Keratinocyte (primary cell): ENCODE data around the gene IFT43. TPM values are rescaled to one million over a fixed set of nuclear protein-coding genes. Genes with fewer than 3 reads are reported as not detected.

ENCODE experiments used
- DNase-seq: peaks from one replicate; pipeline ENCODE4 v3.0.0-alpha.2; 2011; ENCODE audit warnings: low read depth, missing footprints, low spot score
- FAIRE-seq: peaks from 2 replicates; lab custom pipeline; 2011; peaks lifted over from hg19 to GRCh38; lab: Jason Lieb, UNC
- H2AFZ ChIP-seq: 2 replicates; pipeline ENCODE4 v1.6.0; 2012; ENCODE audit warnings: low read length, control low read depth, inconsistent platforms; ENCODE audit not compliant: control insufficient read depth
- H3K27ac ChIP-seq: 2 replicates; pipeline ENCODE4 v1.5.1; 2011; ENCODE audit warnings: low read length; ENCODE audit not compliant: control insufficient read depth, insufficient read depth
- H3K27me3 ChIP-seq: 3 replicates; pipeline ENCODE4 v1.6.0; 2011; ENCODE audit warnings: low read length; ENCODE audit not compliant: control insufficient read depth, insufficient read depth; ENCODE audit errors: extremely low read depth
- H3K36me3 ChIP-seq, 2 experiments: 2 replicates in 1 of 2; 3 replicates in 1 of 2; pipeline ENCODE4 v1.5.1; 2011; ENCODE audit warnings: low read length in 2 of 2, mild to moderate bottlenecking in 1 of 2; ENCODE audit not compliant: control insufficient read depth in 2 of 2, insufficient read depth in 2 of 2; ENCODE audit errors: extremely low read depth in 1 of 2
- H3K4me1 ChIP-seq: 3 replicates; pipeline ENCODE4 v1.5.1; 2011; ENCODE audit warnings: low read length; ENCODE audit not compliant: control insufficient read depth, insufficient read depth; ENCODE audit errors: extremely low read depth
- H3K4me2 ChIP-seq: 3 replicates; pipeline ENCODE4 v1.6.0; 2011; ENCODE audit warnings: low read depth, low read length; ENCODE audit not compliant: control insufficient read depth, insufficient read depth; ENCODE audit errors: extremely low read depth
- H3K4me3 ChIP-seq, 3 experiments: fragments of 200-600 bp in 1 of 3; sonication (generic) in 1 of 3; 2 replicates in 2 of 3; 3 replicates in 1 of 3; pipeline ENCODE4 v1.5.1; 2011 to 2016; ENCODE audit warnings: low read length in 3 of 3, mild to moderate bottlenecking in 3 of 3, control low read depth in 2 of 3, inconsistent platforms in 1 of 3, low read depth in 1 of 3, mixed read lengths in 1 of 3, mixed run types in 1 of 3, moderate library complexity in 1 of 3; ENCODE audit not compliant: control insufficient read depth in 2 of 3, insufficient read depth in 2 of 3; ENCODE audit errors: extremely low read depth in 1 of 3
- H3K79me2 ChIP-seq: 2 replicates; pipeline ENCODE4 v1.6.0; 2012; ENCODE audit warnings: low read length; ENCODE audit not compliant: control insufficient read depth, insufficient read depth
- H3K9ac ChIP-seq: 3 replicates; pipeline ENCODE4 v1.6.0; 2011; ENCODE audit warnings: low read length; ENCODE audit not compliant: control insufficient read depth, insufficient read depth; ENCODE audit errors: extremely low read depth
- H3K9me1 ChIP-seq: 3 replicates; pipeline ENCODE4 v1.6.0; 2011; ENCODE audit warnings: low read length; ENCODE audit not compliant: control insufficient read depth, insufficient read depth; ENCODE audit errors: extremely low read depth
- H3K9me3 ChIP-seq: 2 replicates; pipeline ENCODE4 v1.5.1; 2012; ENCODE audit warnings: low read depth, low read length; ENCODE audit not compliant: control insufficient read depth
- H4K20me1 ChIP-seq: 3 replicates; pipeline ENCODE4 v1.6.0; 2011; ENCODE audit warnings: low read length; ENCODE audit not compliant: control insufficient read depth, insufficient read depth; ENCODE audit errors: extremely low read depth
- EZH2 ChIP-seq: IDR thresholded peaks from one replicate; pipeline ENCODE4 v1.6.1; 2012; ENCODE audit warnings: inconsistent platforms, mild to moderate bottlenecking, low read length, moderate library complexity
- dilution Hi-C: fragments of 300-500 bp; cut with MboI; formaldehyde crosslinking; loops from one replicate; pipeline ENCODE4 v1.7.0; 2020; ENCODE audit warnings: low sequenced_read_pairs; ENCODE audit not compliant: extremely low pct_ligation_motif_present
- polyA plus RNA-seq, 5 experiments: library from polyadenylated mRNA; depleted of rRNA in 3 of 5; stranded (reverse) in 3 of 5; stranded (forward) in 1 of 5; unstranded in 1 of 5; fragments of >200 nt; gene quantifications; 1 replicate in 1 of 5; 2 replicates in 3 of 5; 3 replicates in 1 of 5; pipeline versions ENCODE4 v1.2.1 to v1.2.3, GENCODE V29; 2011 to 2012; ENCODE audit warnings: missing spikeins in 2 of 5, low read depth in 1 of 5, low replicate concordance in 1 of 5
- TF ChIP-seq, protein P1 (sequence below), 3 experiments: IDR thresholded peaks in 1 of 3; conservative IDR thresholded peaks in 1 of 3; optimal IDR thresholded peaks in 1 of 3; 2 replicates in 2 of 3; 3 replicates in 1 of 3; pipeline versions ENCODE3 to v1.5.1; 2011; ENCODE audit warnings: low read length in 3 of 3, mild to moderate bottlenecking in 3 of 3, moderate library complexity in 2 of 3, control low read depth in 1 of 3, inconsistent platforms in 1 of 3; ENCODE audit not compliant: insufficient read depth in 2 of 3; ENCODE audit errors: extremely low read depth in 1 of 3

IFT43 gene
- polyA plus RNA-seq, 1 donor (not counting 4 experiments of a cell fraction or from before 2014, with no cell fraction given) = 41.6 TPM

DNA sequence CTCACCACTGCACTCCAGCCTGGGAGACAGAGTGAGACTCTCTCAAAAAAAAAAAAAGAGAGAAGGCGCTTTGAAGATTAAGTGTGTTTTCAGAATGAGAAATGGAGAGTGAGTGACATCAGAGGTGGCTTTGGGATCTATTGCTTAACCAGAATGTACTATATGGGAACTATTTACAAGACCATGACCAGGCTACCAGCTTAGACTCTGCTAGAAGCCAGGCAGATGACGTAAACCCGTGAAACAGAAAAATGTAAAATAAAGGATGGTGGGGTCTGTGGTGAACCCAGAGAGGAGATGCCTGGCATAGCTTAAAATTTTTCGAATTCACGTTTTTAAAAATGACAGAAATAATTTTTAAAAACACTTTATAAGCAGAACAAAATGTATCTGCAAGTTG lies 82.0 kb downstream of the IFT43 start:
- TF ChIP-seq, protein P1, sequence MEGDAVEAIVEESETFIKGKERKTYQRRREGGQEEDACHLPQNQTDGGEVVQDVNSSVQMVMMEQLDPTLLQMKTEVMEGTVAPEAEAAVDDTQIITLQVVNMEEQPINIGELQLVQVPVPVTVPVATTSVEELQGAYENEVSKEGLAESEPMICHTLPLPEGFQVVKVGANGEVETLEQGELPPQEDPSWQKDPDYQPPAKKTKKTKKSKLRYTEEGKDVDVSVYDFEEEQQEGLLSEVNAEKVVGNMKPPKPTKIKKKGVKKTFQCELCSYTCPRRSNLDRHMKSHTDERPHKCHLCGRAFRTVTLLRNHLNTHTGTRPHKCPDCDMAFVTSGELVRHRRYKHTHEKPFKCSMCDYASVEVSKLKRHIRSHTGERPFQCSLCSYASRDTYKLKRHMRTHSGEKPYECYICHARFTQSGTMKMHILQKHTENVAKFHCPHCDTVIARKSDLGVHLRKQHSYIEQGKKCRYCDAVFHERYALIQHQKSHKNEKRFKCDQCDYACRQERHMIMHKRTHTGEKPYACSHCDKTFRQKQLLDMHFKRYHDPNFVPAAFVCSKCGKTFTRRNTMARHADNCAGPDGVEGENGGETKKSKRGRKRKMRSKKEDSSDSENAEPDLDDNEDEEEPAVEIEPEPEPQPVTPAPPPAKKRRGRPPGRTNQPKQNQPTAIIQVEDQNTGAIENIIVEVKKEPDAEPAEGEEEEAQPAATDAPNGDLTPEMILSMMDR (optimal IDR thresholded peaks at IDR 0.05 in 1 of 3, IDR thresholded peaks at IDR 0.05 in 1 of 3, conservative IDR thresholded peaks at IDR 0.05 in 1 of 3; ENCODE audit: extremely low read depth in 1 of 3, insufficient read depth in 2 of 3, low read length in 3 of 3) = no peak
- TF ChIP-seq EZH2 = no peak
- H3K27me3 ChIP-seq = no peaks in the 10 kb centered on the region
- no peak overlapping the region for H3K4me2 ChIP-seq
- no peaks in the 10 kb centered on the region for H3K4me1 ChIP-seq
- no peaks in the 10 kb centered on the region for H4K20me1 ChIP-seq
- H3K9me3 ChIP-seq = no peaks in the 10 kb centered on the region
- H3K4me3 ChIP-seq = no peak overlapping the region
- H3K9me1 ChIP-seq = no peaks in the 10 kb centered on the region
- H3K27ac ChIP-seq = no peak overlapping the region
- FAIRE-seq (no peak), DNase-seq (no peak)
- H2AFZ ChIP-seq = no peak overlapping the region
- no peaks in the 10 kb centered on the region for H3K79me2 ChIP-seq
- dilution Hi-C loops = no loop called here
- H3K36me3 ChIP-seq = peaks cover 0 to 12% of the 10 kb centered on the region in 2 experiments
- no peak overlapping the region for H3K9ac ChIP-seq

DNA sequence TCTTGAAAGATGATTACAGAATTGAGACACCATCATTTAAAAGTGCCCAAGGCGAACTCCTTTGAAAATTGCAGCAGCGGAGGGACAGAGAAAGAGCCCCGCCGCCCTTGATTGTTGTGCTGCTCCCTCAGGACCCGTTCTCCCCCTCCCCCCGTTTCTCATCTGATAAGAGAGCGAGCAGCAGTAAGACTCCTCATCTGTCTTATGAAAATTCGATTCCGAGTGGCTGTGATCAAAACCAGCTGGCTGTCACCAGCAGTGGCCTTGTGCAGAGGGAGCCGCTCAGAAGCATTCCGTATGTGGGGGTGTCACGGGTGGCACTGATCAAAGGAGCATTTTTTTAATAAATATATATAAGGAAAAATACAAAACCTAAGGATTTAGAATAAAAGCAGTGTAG lies 88.2 kb downstream of the IFT43 start:
- H3K27me3 ChIP-seq = no peaks in the 10 kb centered on the region
- TF ChIP-seq EZH2 = no peak
- TF ChIP-seq, protein P1 (optimal IDR thresholded peaks at IDR 0.05 in 1 of 3, IDR thresholded peaks at IDR 0.05 in 1 of 3, conservative IDR thresholded peaks at IDR 0.05 in 1 of 3; ENCODE audit: extremely low read depth in 1 of 3, insufficient read depth in 2 of 3, low read length in 3 of 3) = no peak
- H3K36me3 ChIP-seq = peaks cover 0 to 10% of the 10 kb centered on the region in 2 experiments
- H4K20me1 ChIP-seq = no peaks in the 10 kb centered on the region
- no peaks in the 10 kb centered on the region for H3K9me3 ChIP-seq
- H3K27ac ChIP-seq = no peak overlapping the region
- H2AFZ ChIP-seq = no peak overlapping the region
- H3K79me2 ChIP-seq = no peaks in the 10 kb centered on the region
- no peaks in the 10 kb centered on the region for H3K4me1 ChIP-seq
- no peak overlapping the region for H3K4me3 ChIP-seq
- peaks cover 2% of the 10 kb centered on the region for H3K9me1 ChIP-seq
- FAIRE-seq = no peak
- H3K9ac ChIP-seq = no peak overlapping the region
- dilution Hi-C loops = no loop called here
- DNase-seq = no peak
- no peak overlapping the region for H3K4me2 ChIP-seq
